Stimulated activated CD4-positive, alpha-beta T cell treated with anti-CD3 and anti-CD28 coated beads, Interleukin-1b, Interleukin-23, amount 100 ng/mL, for 1 hour (primary cell): ENCODE results near the gene PPFIA2.

Experiments used
- DNase-seq, 2 donors: peaks; one replicate each; pipeline ENCODE4 v3.0.0-alpha.2; 2020; ENCODE audit warnings: low read depth in 2 of 2

PPFIA2 gene

DNA sequence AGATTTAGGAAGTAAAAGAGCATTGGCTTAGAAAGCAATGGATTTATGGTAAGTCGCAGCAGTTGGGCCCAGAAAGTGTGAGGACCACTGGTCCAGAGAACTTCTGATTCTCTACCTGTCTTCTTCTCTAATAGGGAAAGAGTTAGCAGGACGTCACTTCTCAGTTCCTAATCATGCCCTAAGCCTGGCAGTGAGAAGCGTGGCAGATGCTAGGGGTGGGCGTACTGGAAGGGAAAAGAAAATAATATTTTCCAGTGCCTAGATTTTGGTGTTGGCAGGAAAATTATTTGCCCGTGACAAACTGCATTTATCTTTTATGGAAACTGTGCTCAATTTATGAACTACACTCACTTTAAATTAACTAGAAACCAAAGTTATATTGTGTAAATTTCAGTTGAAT lies 212.3 kb downstream of the PPFIA2 start:
- DNase-seq: no peak

- no peak for DNase-seq
Observed at GRCh38 chr12:81543621-81544139, 215.5 kb downstream of the PPFIA2 start.

DNA sequence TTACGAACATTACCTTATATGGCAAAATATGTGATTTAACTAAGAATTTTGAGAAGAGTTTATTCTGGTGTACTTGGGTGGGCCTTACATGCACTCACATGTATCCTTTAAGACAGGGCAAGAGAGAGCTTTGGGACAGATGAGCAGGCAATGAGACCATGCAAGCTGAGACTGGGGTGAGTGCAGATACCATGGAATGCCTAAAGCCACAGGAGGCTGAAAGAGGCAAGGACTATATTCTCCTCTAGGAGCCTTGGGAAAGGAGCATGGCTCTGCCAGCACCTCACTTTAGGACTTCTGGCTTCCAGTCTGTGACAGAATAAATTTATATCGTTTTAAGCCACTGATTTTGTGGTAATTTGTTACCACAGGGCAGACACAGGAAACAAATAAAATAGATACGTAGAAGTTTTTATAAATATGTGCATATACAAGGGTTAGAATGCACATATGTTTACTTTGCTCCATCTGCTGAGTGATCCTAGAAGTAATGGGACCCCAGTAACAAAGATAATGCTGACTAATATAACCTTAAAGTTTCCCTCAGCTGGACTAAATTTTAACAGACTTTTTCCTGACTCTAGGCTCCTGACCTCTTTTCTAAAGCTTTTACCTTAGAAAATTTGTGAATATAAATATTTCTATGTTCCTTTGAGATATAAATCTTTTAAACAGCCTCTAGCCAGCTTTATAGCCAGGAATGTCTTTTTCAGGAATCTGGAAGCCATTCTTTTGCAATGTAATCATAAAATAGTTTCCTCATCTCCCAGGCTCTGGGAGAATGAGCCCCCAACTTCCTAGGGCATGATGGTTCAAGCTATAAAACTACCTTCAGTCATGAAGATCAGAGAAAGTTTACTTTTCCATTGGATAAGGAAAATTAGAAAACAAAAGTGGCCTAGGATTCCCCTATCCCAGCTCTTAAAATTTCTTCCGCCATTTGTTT lies 216.8 kb downstream of the PPFIA2 start:
- no peak for DNase-seq

GRCh38 chr12:81541121-81541520 lies 218.0 kb downstream of the PPFIA2 start:
- DNase-seq: no peak

DNA sequence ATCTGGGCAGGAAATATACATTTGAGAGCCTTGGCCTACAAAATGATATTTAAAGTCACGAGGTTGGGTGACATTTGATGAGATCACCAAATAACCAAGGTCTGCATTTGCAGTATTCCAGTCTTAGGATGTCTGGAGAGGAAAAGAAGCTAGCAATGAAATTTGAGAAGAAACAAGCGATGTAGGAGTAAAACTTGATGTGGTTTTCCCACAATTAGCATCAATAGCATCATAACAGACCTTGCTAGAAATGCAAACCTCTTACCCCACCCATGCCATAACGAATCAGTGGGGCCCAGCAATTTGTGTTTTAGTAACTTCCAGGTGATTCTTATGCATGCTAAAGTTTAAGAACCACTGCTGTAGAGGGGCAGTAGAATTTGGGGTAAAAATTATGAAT lies 219.9 kb downstream of the PPFIA2 start:
- DNase-seq: no peak

DNA sequence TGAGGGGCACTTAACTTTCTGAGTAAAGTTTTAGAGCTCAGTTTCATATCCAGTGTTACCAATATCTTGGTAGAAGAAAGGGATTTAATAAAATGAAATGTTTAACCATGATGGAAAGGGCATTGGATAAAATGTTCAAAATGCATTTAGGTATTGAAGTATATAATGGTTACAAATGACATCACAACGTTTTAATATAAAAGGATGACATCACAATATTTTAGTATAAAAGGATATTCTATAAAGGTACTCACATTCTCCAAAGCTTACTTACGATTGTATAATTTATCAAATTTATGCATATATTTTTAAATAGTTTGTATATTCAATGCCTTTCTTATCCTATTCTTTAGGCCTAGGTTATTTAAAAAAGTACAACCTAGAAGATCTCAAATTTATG lies 226.1 kb downstream of the PPFIA2 start:
- no peak for DNase-seq

DNA sequence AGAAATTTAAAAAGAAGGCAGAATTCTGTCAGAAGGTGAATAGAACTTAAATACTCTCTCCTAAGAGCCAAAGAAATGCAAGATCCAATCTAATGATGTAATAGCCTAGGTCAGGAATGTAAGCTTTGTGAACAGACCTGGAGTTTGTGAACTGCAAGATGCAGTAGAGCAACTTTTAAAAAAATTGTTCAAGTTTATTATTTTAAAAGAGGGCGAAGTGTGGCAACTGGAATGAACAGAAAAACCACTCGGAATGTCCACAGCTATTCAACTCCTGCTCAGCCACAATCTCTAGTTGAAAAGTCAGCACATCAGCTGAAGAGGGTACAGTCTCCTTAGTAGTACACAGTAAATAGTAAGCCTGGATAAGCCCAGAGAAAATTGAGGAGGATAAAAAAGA lies 228.8 kb downstream of the PPFIA2 start:
- DNase-seq: no peak

DNA sequence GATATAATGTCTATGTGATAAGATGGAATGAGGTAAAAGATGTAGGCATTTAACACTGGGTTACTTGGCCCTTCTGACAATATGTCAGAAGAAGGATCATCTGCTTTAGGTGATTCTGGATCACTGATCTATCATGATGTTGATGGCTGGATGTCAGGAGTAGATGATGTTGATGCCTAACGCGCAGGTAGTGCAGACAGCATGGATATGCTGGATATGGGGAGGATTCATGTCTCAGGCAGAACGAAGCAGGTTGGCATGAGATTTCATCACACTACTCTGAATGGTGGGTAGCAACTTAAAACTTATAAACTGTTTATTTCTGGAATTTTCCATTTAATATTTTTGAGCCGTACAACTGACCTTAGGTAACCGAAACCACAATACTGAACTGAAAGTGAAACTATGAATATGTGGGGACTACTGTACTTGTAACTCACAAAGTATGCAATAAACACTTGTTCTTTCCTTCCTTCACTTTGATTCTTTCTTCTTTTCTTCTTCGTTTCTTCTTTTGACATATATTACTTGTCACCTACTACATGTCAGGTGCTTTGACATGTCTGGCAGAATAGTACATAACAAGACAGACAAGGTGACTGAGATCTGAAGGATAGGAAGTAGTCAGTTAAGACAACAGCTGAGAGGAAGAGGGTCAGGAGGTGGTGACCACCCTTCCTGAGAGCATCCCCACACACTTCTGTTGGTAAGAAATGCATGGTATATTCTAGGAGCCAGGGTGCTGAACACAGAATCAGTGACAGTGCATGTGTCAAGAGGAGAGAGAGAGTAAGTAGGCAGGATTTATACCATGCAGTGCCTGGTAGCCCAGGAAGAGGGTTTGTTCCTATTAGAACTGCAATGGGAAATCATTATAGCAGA lies 238.8 kb downstream of the PPFIA2 start:
- no peak for DNase-seq

DNA sequence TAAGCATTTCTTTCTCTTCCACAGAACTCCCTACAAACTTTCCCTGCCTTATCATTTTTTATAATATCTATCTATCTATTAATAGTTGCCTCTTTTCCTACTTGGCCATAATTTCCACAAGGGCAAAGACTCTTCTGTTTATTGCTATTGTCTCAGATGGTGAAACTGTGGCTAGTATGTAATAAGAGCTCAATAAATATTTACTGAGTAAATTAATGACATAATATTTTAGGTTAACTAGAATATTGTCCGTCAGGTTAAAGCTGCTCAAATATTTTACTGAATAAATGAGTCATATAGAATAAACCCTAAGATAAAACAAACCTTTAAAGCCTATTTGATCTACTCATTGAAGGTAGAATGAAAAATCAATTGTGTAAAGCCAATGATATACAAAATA lies 240.5 kb downstream of the PPFIA2 start:
- no peak for DNase-seq

- DNase-seq: no peak
Observed at GRCh38 chr12:81517296-81517695, 241.9 kb downstream of the PPFIA2 start.

DNA sequence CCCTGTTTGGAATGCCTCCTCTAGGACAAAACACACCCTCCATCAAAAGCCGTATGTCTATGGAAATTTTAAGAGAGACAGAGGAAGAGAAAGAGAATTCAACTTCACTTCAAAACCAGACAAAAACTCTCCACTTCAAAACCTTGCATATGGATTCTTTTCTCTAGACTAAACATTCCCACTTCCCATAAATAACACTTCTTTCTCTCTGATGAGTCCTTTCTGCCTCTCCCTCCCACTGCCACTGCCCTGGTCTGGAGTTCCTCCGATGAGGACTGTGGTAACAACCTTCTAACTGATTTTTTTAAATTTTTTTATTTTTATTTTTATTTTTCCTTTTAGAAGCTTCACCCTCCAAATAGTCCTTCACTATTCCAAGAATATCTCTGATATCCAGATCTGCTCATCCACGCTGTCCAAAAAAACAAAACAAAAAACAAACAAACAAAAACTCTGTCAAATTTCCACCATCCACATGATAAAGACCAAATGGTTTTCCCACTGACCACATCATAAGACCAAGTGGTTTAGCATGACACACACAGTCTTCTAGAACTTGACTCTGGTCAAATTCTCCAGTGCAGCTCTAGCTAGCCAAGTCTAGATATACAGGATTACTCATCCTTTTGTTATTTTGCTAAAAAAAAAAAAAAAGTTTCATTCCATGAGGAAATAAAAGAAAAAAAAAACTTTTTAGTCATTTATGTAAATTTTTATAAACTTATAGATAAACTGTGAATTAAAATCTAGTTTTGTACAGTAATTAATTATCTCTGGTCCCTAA lies 256.0 kb downstream of the PPFIA2 start:
- no peak for DNase-seq

GRCh38 chr12:81500788-81501187 lies 258.4 kb downstream of the PPFIA2 start:
- DNase-seq: no peak

GRCh38 chr12:81499809-81500208 lies 259.3 kb downstream of the PPFIA2 start:
- DNase-seq: no peak

GRCh38 chr12:81492131-81492720 lies 266.9 kb downstream of the PPFIA2 start:
- no peak for DNase-seq

GRCh38 chr12:81472934-81473333 lies 286.2 kb downstream of the PPFIA2 start:
- no peak for DNase-seq

DNA sequence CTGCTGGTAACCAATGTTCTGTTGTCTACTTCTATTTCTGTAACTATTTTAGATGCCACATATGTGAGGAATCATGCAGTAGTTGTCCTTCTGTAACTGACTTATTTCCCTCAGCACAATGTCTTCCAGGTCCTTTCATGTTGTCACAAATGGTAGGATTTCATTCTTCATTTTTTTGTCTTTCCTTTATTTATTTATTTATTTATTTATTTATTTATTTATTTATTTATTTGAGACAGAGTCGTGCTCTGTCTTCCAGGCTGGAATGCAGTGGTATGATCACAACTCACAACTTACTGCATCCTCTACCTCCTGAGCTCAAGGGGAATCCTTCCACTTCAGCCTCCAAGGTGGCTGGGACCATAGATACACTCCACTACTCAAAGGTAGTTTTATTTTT lies 288.2 kb downstream of the PPFIA2 start:
- DNase-seq: no peak

DNA sequence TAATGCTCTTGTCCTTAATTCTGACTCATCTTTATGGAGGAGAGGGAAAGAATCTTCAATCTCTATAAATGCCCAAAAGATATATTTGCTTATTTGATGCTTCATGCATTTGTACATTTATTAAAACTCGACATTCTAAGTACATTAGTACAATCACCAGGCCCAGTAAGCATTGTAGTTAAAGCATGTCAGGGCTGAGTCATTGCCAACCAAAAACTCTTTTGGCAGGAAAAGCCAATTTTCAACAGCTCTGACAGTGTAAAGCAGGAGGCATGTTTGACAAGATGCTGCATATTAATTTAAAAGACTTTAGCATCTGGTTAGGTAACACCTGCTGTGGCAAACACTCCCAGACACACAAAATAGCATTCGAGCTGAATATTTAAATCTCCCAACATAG lies 290.9 kb downstream of the PPFIA2 start:
- no peak for DNase-seq

- no peak for DNase-seq
Observed at GRCh38 chr12:81465876-81466275, 293.3 kb downstream of the PPFIA2 start.

DNA sequence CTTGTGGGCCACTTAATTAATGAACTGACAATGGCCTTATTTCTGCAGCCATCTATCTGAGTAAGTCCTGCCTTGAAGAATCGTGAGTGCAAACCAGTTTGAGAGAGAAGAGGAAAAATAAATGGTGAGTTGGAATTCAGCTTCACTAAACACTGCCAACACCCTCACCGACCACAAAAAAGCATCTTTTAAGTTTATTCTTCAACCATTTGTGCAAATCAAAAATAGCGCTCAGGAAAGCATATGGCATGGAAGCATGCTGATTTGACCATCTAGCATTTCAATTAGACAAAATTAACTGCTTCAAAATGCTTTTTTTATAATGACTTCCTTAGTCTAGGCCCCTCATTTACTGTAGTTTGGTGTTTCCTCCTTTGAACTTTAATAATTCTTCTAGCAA lies 294.0 kb downstream of the PPFIA2 start:
- DNase-seq: no peak

GRCh38 chr12:81461163-81461562 lies 298.0 kb downstream of the PPFIA2 start:
- DNase-seq: no peak
